ENCODE data around the gene NFKBIA.

Gene NFKBIA

GRCh38 chr14:35370969-35371368 is 33.6 kb downstream of the NFKBIA start:
- Histone ChIP-seq H3K27ac (no peak overlapping the region), H3K9ac (ENCODE audit: insufficient read length) (no peak overlapping the region), H3K9me3 (ENCODE audit: low read depth, low read length) (no peaks in the 10 kb centered on the region), H3K4me3 (no peak overlapping the region), H3K36me3 (ENCODE audit: insufficient read depth, low read length) (no peaks in the 10 kb centered on the region)
- no peak for DNase-seq (ENCODE audit: low read depth, low spot score)
- TF ChIP-seq FOXP2 (optimal IDR thresholded peaks at IDR 0.05; ENCODE audit: control extremely low read depth, extremely low read length, insufficient read depth) (no peak), EZH2 (IDR thresholded peaks at IDR 0.05) (no peak), POLR2AphosphoS5 (IDR thresholded peaks at IDR 0.05; ENCODE audit: borderline replicate concordance, low read depth, low read length) (no peak)

- TF ChIP-seq EZH2 (IDR thresholded peaks at IDR 0.05): no peak
- TF ChIP-seq POLR2AphosphoS5 (IDR thresholded peaks at IDR 0.05; ENCODE audit: borderline replicate concordance, low read depth, low read length): no peak
- no peak for TF ChIP-seq FOXP2 (optimal IDR thresholded peaks at IDR 0.05; ENCODE audit: control extremely low read depth, extremely low read length, insufficient read depth)
- Histone ChIP-seq H3K9ac (ENCODE audit: insufficient read length) (no peak overlapping the region), H3K9me3 (ENCODE audit: low read depth, low read length) (no peaks in the 10 kb centered on the region), H3K27ac (no peak overlapping the region), H3K36me3 (ENCODE audit: insufficient read depth, low read length) (no peaks in the 10 kb centered on the region), H3K4me3 (no peak overlapping the region)
- no peak for DNase-seq (ENCODE audit: low read depth, low spot score)
These were observed 34.8 kb downstream of the NFKBIA start for GRCh38 chr14:35369701-35370191.

GRCh38 chr14:35368583-35369392 is 35.8 kb downstream of the NFKBIA start:
- DNase-seq (ENCODE audit: low read depth, low spot score): no peak
- Histone ChIP-seq H3K9ac (ENCODE audit: insufficient read length) (no peak overlapping the region), H3K27ac (no peak overlapping the region)

GRCh38 chr14:35368139-35368460 is 36.4 kb downstream of the NFKBIA start:
- no peak overlapping the region for H3K4me3 ChIP-seq
- H3K9me3 ChIP-seq (ENCODE audit: low read depth, low read length): no peaks in the 10 kb centered on the region
- TF ChIP-seq FOXP2 (optimal IDR thresholded peaks at IDR 0.05; ENCODE audit: control extremely low read depth, extremely low read length, insufficient read depth): no peak
- TF ChIP-seq EZH2 (IDR thresholded peaks at IDR 0.05): no peak
- TF ChIP-seq POLR2AphosphoS5 (IDR thresholded peaks at IDR 0.05; ENCODE audit: borderline replicate concordance, low read depth, low read length): no peak
- H3K36me3 ChIP-seq (ENCODE audit: insufficient read depth, low read length): no peaks in the 10 kb centered on the region
- H3K9ac ChIP-seq (ENCODE audit: insufficient read length): no peak overlapping the region
- no peak for DNase-seq (ENCODE audit: low read depth, low spot score)
- H3K27ac ChIP-seq: peak overlapping the region; percentile 14; the same call in 1 of the 2 replicates

More at GRCh38 chr14:35368583-35369392, 35.8 kb downstream of the NFKBIA start:
- TF ChIP-seq POLR2AphosphoS5 (IDR thresholded peaks at IDR 0.05; ENCODE audit: borderline replicate concordance, low read depth, low read length) (no peak), FOXP2 (optimal IDR thresholded peaks at IDR 0.05; ENCODE audit: control extremely low read depth, extremely low read length, insufficient read depth) (no peak), EZH2 (IDR thresholded peaks at IDR 0.05) (no peak)
- no peak overlapping the region for H3K4me3 ChIP-seq
- H3K9me3 ChIP-seq (ENCODE audit: low read depth, low read length): no peaks in the 10 kb centered on the region
- H3K36me3 ChIP-seq (ENCODE audit: insufficient read depth, low read length): no peaks in the 10 kb centered on the region

GRCh38 chr14:35367056-35367372 is 37.5 kb downstream of the NFKBIA start:
- DNase-seq (ENCODE audit: low read depth, low spot score): no peak
- Histone ChIP-seq H3K27ac (0 out of 2 replicates have a peak overlapping the region, but pooled peaks have one; percentile 14), H3K9ac (ENCODE audit: insufficient read length) (no peak overlapping the region), H3K36me3 (ENCODE audit: insufficient read depth, low read length) (no peaks in the 10 kb centered on the region), H3K4me3 (no peak overlapping the region), H3K9me3 (ENCODE audit: low read depth, low read length) (no peaks in the 10 kb centered on the region)
- TF ChIP-seq POLR2AphosphoS5 (IDR thresholded peaks at IDR 0.05; ENCODE audit: borderline replicate concordance, low read depth, low read length) (no peak), FOXP2 (optimal IDR thresholded peaks at IDR 0.05; ENCODE audit: control extremely low read depth, extremely low read length, insufficient read depth) (no peak), EZH2 (IDR thresholded peaks at IDR 0.05) (no peak)

- Histone ChIP-seq H3K36me3 (ENCODE audit: insufficient read depth, low read length) (no peaks in the 10 kb centered on the region), H3K27ac (no peak overlapping the region), H3K9ac (ENCODE audit: insufficient read length) (no peak overlapping the region), H3K4me3 (no peak overlapping the region), H3K9me3 (ENCODE audit: low read depth, low read length) (no peaks in the 10 kb centered on the region)
- TF ChIP-seq FOXP2 (optimal IDR thresholded peaks at IDR 0.05; ENCODE audit: control extremely low read depth, extremely low read length, insufficient read depth) (no peak), EZH2 (IDR thresholded peaks at IDR 0.05) (no peak), POLR2AphosphoS5 (IDR thresholded peaks at IDR 0.05; ENCODE audit: borderline replicate concordance, low read depth, low read length) (no peak)
- DNase-seq (ENCODE audit: low read depth, low spot score): no peak
These were observed 38.0 kb downstream of the NFKBIA start for GRCh38 chr14:35366521-35366976.

- TF ChIP-seq POLR2AphosphoS5 (IDR thresholded peaks at IDR 0.05; ENCODE audit: borderline replicate concordance, low read depth, low read length) (no peak), EZH2 (IDR thresholded peaks at IDR 0.05) (no peak), FOXP2 (optimal IDR thresholded peaks at IDR 0.05; ENCODE audit: control extremely low read depth, extremely low read length, insufficient read depth) (no peak)
- Histone ChIP-seq H3K27ac (no peak overlapping the region), H3K36me3 (ENCODE audit: insufficient read depth, low read length) (no peaks in the 10 kb centered on the region), H3K9ac (ENCODE audit: insufficient read length) (no peak overlapping the region), H3K9me3 (ENCODE audit: low read depth, low read length) (no peaks in the 10 kb centered on the region), H3K4me3 (no peak overlapping the region)
- DNase-seq (ENCODE audit: low read depth, low spot score): no peak
These were observed 38.5 kb downstream of the NFKBIA start for GRCh38 chr14:35366056-35366451.

- DNase-seq (ENCODE audit: low read depth, low spot score): no peak
- Histone ChIP-seq H3K9me3 (ENCODE audit: low read depth, low read length) (no peaks in the 10 kb centered on the region), H3K36me3 (ENCODE audit: insufficient read depth, low read length) (no peaks in the 10 kb centered on the region), H3K9ac (ENCODE audit: insufficient read length) (no peak overlapping the region), H3K4me3 (no peak overlapping the region), H3K27ac (0 out of 2 replicates have a peak overlapping the region, but pooled peaks have one; percentile 6)
- TF ChIP-seq FOXP2 (optimal IDR thresholded peaks at IDR 0.05; ENCODE audit: control extremely low read depth, extremely low read length, insufficient read depth) (no peak), POLR2AphosphoS5 (IDR thresholded peaks at IDR 0.05; ENCODE audit: borderline replicate concordance, low read depth, low read length) (no peak), EZH2 (IDR thresholded peaks at IDR 0.05) (no peak)
These were observed 39.2 kb downstream of the NFKBIA start for GRCh38 chr14:35365130-35366055.
